GM18526 (cell line): ENCODE measurements around the gene ACOXL.

Source experiments
- POLR2A ChIP-seq: IDR thresholded peaks from 3 replicates; pipeline ENCODE4 v1.6.1; 2011; ENCODE audit not compliant: insufficient read length; ENCODE audit errors: extremely low read depth

ACOXL gene

GRCh38 chr2:110718382-110718781 is 14.0 kb upstream of the ACOXL start:
- TF ChIP-seq POLR2A: no peak

- no peak for TF ChIP-seq POLR2A
Observed at GRCh38 chr2:110718990-110719389, 13.4 kb upstream of the ACOXL start.

- TF ChIP-seq POLR2A: no peak
Observed at GRCh38 chr2:110720547-110720946, 11.8 kb upstream of the ACOXL start.

GRCh38 chr2:110724820-110725219 is 7.6 kb upstream of the ACOXL start:
- TF ChIP-seq POLR2A: no peak

- no peak for TF ChIP-seq POLR2A
Observed at GRCh38 chr2:110725370-110725769, 7.0 kb upstream of the ACOXL start.

- no peak for TF ChIP-seq POLR2A
Observed at GRCh38 chr2:110725859-110726258, 6.5 kb upstream of the ACOXL start.

GRCh38 chr2:110726285-110726684 is 6.1 kb upstream of the ACOXL start:
- no peak for TF ChIP-seq POLR2A

- TF ChIP-seq POLR2A: no peak
Observed at GRCh38 chr2:110727923-110728322, 4.5 kb upstream of the ACOXL start.

- no peak for TF ChIP-seq POLR2A
Observed at GRCh38 chr2:110729106-110729505, 3.3 kb upstream of the ACOXL start.

GRCh38 chr2:110731064-110731463 is 1.3 kb upstream of the ACOXL start:
- TF ChIP-seq POLR2A: no peak

GRCh38 chr2:110735366-110735765 is 3.0 kb downstream of the ACOXL start:
- no peak for TF ChIP-seq POLR2A

- TF ChIP-seq POLR2A: no peak
Observed at GRCh38 chr2:110737783-110738182, 5.4 kb downstream of the ACOXL start.

GRCh38 chr2:110740747-110741349 is 8.5 kb downstream of the ACOXL start:
- TF ChIP-seq POLR2A: no peak

GRCh38 chr2:110741491-110741980 is 9.2 kb downstream of the ACOXL start:
- no peak for TF ChIP-seq POLR2A

GRCh38 chr2:110742412-110742811 is 10.0 kb downstream of the ACOXL start:
- TF ChIP-seq POLR2A: no peak

- no peak for TF ChIP-seq POLR2A
Observed at GRCh38 chr2:110743600-110743999, 11.2 kb downstream of the ACOXL start.

GRCh38 chr2:110744429-110744828 is 12.1 kb downstream of the ACOXL start:
- no peak for TF ChIP-seq POLR2A
